HEK293T (cell line): ENCODE data around the gene CAPS.

ENCODE experiments used
- CTCF ChIA-PET: fragments of 350-600 bp; formaldehyde crosslinking; extraction: SDS; loops from one replicate; lab custom pipeline; 2021; ENCODE audit warnings: antibody characterized with exemption, inconsistent platforms; lab: Yijun Ruan, JAX
- POLR2A ChIA-PET: fragments of 350-600 bp; formaldehyde crosslinking; extraction: SDS; loops from one replicate; lab custom pipeline; 2020; ENCODE audit warnings: antibody characterized with exemption, inconsistent platforms; lab: Yijun Ruan, JAX
- DNase-seq: peaks from one replicate; pipeline ENCODE4 v3.0.0; 2012; ENCODE audit warnings: mixed read lengths; ENCODE audit errors: extremely low spot score
- ARNT ChIP-seq: fragments of 450-650 bp; IDR thresholded peaks from 2 replicates; pipeline ENCODE4 v1.6.1; 2017; ENCODE audit warnings: mild to moderate bottlenecking
- BHLHE40 ChIP-seq: fragments of 450-650 bp; IDR thresholded peaks from 2 replicates; pipeline ENCODE4 v1.6.1; 2016; ENCODE audit warnings: mild to moderate bottlenecking, moderate library complexity, borderline replicate concordance
- CTBP1 ChIP-seq: fragments of 450-650 bp; IDR thresholded peaks from 2 replicates; pipeline ENCODE4 v1.6.1; 2016; ENCODE audit warnings: borderline replicate concordance
- ELF4 ChIP-seq: fragments of 450-650 bp; IDR thresholded peaks from 2 replicates; pipeline ENCODE4 v1.6.1; 2017; ENCODE audit warnings: antibody characterized with exemption
- FOXA1 ChIP-seq: fragments of 450-650 bp; IDR thresholded peaks from 2 replicates; pipeline ENCODE4 v1.6.1; 2016; ENCODE audit warnings: mild to moderate bottlenecking
- FOXK2 ChIP-seq: fragments of 450-650 bp; IDR thresholded peaks from 2 replicates; pipeline ENCODE4 v1.6.1; 2016; ENCODE audit warnings: mild to moderate bottlenecking
- FOXM1 ChIP-seq: fragments of 450-650 bp; IDR thresholded peaks from 2 replicates; pipeline ENCODE4 v1.6.1; 2017; ENCODE audit warnings: mild to moderate bottlenecking, borderline replicate concordance
- HDGF ChIP-seq: fragments of 450-650 bp; IDR thresholded peaks from 2 replicates; pipeline ENCODE4 v1.6.1; 2017; ENCODE audit warnings: antibody characterized with exemption, borderline replicate concordance
- L3MBTL2 ChIP-seq: fragments of 450-650 bp; conservative IDR thresholded peaks from 2 replicates; pipeline ENCODE4 v1.6.1; 2016; ENCODE audit warnings: mild to moderate bottlenecking
- LEF1 ChIP-seq: fragments of 450-650 bp; IDR thresholded peaks from 2 replicates; pipeline ENCODE4 v1.6.1; 2017; ENCODE audit warnings: mild to moderate bottlenecking, borderline replicate concordance
- NFRKB ChIP-seq: fragments of 450-650 bp; IDR thresholded peaks from 2 replicates; pipeline ENCODE4 v1.6.1; 2016; ENCODE audit warnings: mild to moderate bottlenecking, moderate library complexity
- SP1 ChIP-seq: fragments of 450-650 bp; IDR thresholded peaks from 2 replicates; pipeline ENCODE4 v1.6.1; 2017
- SUZ12 ChIP-seq: fragments of 450-650 bp; IDR thresholded peaks from 2 replicates; pipeline ENCODE4 v1.6.1; 2016; ENCODE audit warnings: mild to moderate bottlenecking
- TARDBP ChIP-seq: fragments of 450-650 bp; IDR thresholded peaks from 2 replicates; pipeline ENCODE4 v1.6.1; 2016
- ZNF384 ChIP-seq: fragments of 450-650 bp; IDR thresholded peaks from 2 replicates; pipeline ENCODE4 v1.6.1; 2016
- TF ChIP-seq, protein P1 (sequence below): fragments of 450-650 bp; IDR thresholded peaks from 2 replicates; pipeline ENCODE4 v1.6.1; 2016

Gene CAPS

GRCh38 chr19:5947435-5947834 is 33.4 kb downstream of the CAPS start:
- CTCF ChIA-PET, result no interaction called here
- POLR2A ChIA-PET, result interaction anchor here (1.6 kb wide), 1 partner anchor 10 kb away, joined by 3 read pairs; no protein-coding TSS in a partner anchor
- no peak for DNase-seq
- TF ChIP-seq ELF4 (no peak), CTBP1 (no peak), SP1 (no peak), FOXM1 (no peak), FOXA1 (no peak), LEF1 (no peak), SUZ12 (no peak), NFRKB (no peak), ARNT (no peak), ZNF384 (no peak), BHLHE40 (no peak), L3MBTL2 (no peak), HDGF (no peak), TARDBP (no peak), FOXK2 (no peak)
- TF ChIP-seq, protein P1, sequence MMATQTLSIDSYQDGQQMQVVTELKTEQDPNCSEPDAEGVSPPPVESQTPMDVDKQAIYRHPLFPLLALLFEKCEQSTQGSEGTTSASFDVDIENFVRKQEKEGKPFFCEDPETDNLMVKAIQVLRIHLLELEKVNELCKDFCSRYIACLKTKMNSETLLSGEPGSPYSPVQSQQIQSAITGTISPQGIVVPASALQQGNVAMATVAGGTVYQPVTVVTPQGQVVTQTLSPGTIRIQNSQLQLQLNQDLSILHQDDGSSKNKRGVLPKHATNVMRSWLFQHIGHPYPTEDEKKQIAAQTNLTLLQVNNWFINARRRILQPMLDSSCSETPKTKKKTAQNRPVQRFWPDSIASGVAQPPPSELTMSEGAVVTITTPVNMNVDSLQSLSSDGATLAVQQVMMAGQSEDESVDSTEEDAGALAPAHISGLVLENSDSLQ, result no peak

DNA sequence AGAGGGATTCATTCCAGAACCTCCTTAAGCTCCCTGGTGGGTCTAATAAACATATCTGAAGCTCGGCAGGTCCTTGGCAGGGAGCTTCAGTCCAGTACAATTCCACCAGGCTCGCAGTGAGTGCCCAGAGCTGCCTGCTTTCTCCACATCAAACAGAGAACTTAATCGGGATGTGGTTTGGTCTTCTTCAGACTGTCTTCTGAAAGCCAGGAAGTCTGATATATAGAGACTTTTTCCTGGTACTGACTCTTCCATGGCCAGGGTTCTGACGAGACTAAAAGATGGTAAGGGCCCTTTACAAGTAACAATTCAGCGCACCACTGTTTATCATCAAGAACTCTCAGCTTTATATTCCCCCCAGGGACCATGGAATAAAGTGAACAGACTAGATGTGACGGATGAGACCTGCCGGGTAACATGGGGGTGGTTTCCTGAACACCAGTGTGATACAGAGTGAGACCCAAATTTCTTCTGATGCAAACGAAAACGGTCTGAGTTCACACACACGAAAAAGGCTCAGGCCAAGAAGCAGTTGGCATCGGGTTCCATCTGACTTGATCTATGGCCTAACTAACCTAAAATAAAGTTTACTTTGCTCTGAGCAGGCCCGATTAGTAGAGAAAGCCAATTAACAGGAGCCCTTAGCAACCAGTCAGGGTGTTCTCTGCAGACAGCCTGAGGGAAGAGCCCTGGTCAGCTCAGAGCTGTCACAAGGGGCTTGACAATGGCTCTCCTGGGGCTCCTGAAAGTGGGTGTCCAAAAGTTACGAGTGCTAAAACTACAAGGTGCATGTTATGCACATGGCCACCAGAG is 34.9 kb downstream of the CAPS start:
- ChIA-PET POLR2A (interaction anchor here (0.6 to 1.6 kb wide), 2 partner anchors 11 to 228 kb away, joined by 3 read pairs; no protein-coding TSS in a partner anchor), CTCF (interaction anchor here (1.2 to 3.1 kb wide), 3 partner anchors 12 to 74 kb away, joined by 3 to 11 read pairs (median 4); no protein-coding TSS in a partner anchor)
- no peak for DNase-seq
- TF ChIP-seq FOXK2 (no peak), TARDBP (no peak), SUZ12 (no peak), ZNF384 (no peak), ELF4 (no peak), BHLHE40 (no peak), LEF1 (no peak), L3MBTL2 (no peak), CTBP1 (no peak), NFRKB (no peak)

DNA sequence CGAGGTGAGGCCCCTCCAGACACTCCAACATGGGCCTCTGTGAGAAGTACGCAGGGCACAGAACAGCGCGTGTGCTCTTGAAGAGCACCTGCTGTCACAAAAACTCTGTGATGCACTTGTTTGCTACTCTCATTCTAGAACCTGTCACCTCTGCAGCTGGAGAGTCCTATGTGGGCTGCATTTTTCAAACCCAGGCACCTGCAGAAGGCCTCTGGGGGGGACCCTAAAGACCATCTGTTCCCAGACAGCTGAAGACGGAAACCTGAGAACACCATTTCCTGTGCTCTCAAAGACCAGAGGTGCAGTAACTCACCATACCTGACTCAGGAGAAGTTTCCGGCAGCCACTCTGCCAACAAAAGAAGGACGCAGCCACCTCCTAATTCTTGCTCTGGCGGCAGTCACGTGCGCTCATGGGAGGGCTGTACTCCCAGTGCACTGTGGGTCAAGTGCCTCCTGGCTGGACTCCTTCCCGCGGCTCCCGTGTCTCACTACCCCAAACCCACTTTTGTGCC is 35.8 kb downstream of the CAPS start:
- ChIA-PET POLR2A (no interaction called here), CTCF (interaction anchor here (3.1 kb wide), 1 partner anchor 17 kb away, joined by 11 read pairs; no protein-coding TSS in a partner anchor)
- TF ChIP-seq ZNF384, result no peak
- no peak for TF ChIP-seq LEF1
- TF ChIP-seq L3MBTL2, result no peak
- TF ChIP-seq SP1, result no peak
- TF ChIP-seq FOXM1, result no peak
- TF ChIP-seq ELF4, result no peak
- TF ChIP-seq HDGF, result no peak
- TF ChIP-seq SUZ12, result no peak
- no peak for TF ChIP-seq TARDBP
- no peak for TF ChIP-seq FOXA1
- TF ChIP-seq ARNT, result no peak
- TF ChIP-seq CTBP1, result no peak
- no peak for TF ChIP-seq BHLHE40
- TF ChIP-seq FOXK2, result no peak
- TF ChIP-seq NFRKB, result no peak
- TF ChIP-seq, protein P1, result no peak
- no peak for DNase-seq

GRCh38 chr19:5950741-5951140 is 36.7 kb downstream of the CAPS start:
- POLR2A ChIA-PET, result no interaction called here
- DNase-seq, result no peak
- CTCF ChIA-PET, result interaction anchor here (3.1 kb wide), 1 partner anchor 17 kb away, joined by 11 read pairs; no protein-coding TSS in a partner anchor

GRCh38 chr19:5951338-5951861 is 37.3 kb downstream of the CAPS start:
- CTCF ChIA-PET, result interaction anchor here (3.1 kb wide), 1 partner anchor 16 kb away, joined by 11 read pairs; no protein-coding TSS in a partner anchor
- POLR2A ChIA-PET, result interaction anchor here (1.1 kb wide), 2 partner anchors 27 to 47 kb away, joined by 3 read pairs; partner anchors contain the start of genes NDUFA11 and RANBP3
- DNase-seq, result no peak
- TF ChIP-seq FOXK2, result no peak
- no peak for TF ChIP-seq LEF1

More at GRCh38 chr19:5950741-5951140, 36.7 kb downstream of the CAPS start:
- TF ChIP-seq FOXK2 (no peak), HDGF (no peak), FOXA1 (no peak), TARDBP (no peak), ELF4 (no peak), LEF1 (no peak), L3MBTL2 (no peak), SUZ12 (no peak), NFRKB (no peak), ZNF384 (no peak), ARNT (no peak), BHLHE40 (no peak), CTBP1 (no peak)
- TF ChIP-seq, protein P1, result no peak
